DOHH2 (cell line): ENCODE measurements around the gene CEMIP.

Experiments used
- H3F3A ChIP-seq: fragments of 200-600 bp; sonication (generic), shearing (Covaris generic); 2 replicates; pipeline ENCODE4 v1.6.0; 2016; ENCODE audit warnings: antibody characterized with exemption, mild to moderate bottlenecking; ENCODE audit not compliant: control insufficient read depth, insufficient read depth
- H3K27ac ChIP-seq: fragments of 200-600 bp; sonication (generic); 2 replicates; pipeline ENCODE4 v1.5.1; 2014; ENCODE audit warnings: low read depth, mild to moderate bottlenecking, low read length, moderate library complexity
- H3K27me3 ChIP-seq: fragments of 200-600 bp; sonication (generic); 2 replicates; pipeline ENCODE4 v1.6.1; 2014; ENCODE audit warnings: mild to moderate bottlenecking, low read length, mixed read lengths; ENCODE audit not compliant: control insufficient read depth
- H3K36me3 ChIP-seq: fragments of 200-600 bp; sonication (generic); 2 replicates; pipeline ENCODE4 v1.6.1; 2014; ENCODE audit warnings: mild to moderate bottlenecking, low read length, moderate library complexity, mixed read lengths; ENCODE audit not compliant: control insufficient read depth
- H3K4me1 ChIP-seq: fragments of 200-600 bp; sonication (generic); 2 replicates; pipeline ENCODE4 v1.6.1; 2014; ENCODE audit warnings: mild to moderate bottlenecking, low read length, mixed read lengths; ENCODE audit not compliant: control insufficient read depth
- H3K4me2 ChIP-seq: fragments of 200-600 bp; sonication (generic); 2 replicates; pipeline ENCODE4 v1.6.0; 2014; ENCODE audit warnings: mild to moderate bottlenecking, low read length, moderate library complexity
- H3K4me3 ChIP-seq: fragments of 200-600 bp; sonication (generic); 2 replicates; pipeline ENCODE4 v1.5.1; 2014; ENCODE audit warnings: mild to moderate bottlenecking, low read length, mixed read lengths
- H3K79me2 ChIP-seq: fragments of 200-600 bp; sonication (generic); 2 replicates; pipeline ENCODE4 v1.6.1; 2014; ENCODE audit warnings: mild to moderate bottlenecking, low read length, mixed read lengths; ENCODE audit not compliant: control insufficient read depth
- H3K9me2 ChIP-seq: fragments of 200-600 bp; sonication (generic); replicated peaks from 2 replicates; pipeline ENCODE4 v1.6.1; 2014; ENCODE audit warnings: mild to moderate bottlenecking, low read length, mixed read lengths; ENCODE audit not compliant: control insufficient read depth
- H3K9me3 ChIP-seq: fragments of 200-600 bp; sonication (generic); 2 replicates; pipeline ENCODE4 v1.6.1; 2014; ENCODE audit warnings: antibody characterized with exemption, low read length, mixed read lengths; ENCODE audit not compliant: control insufficient read depth, insufficient read depth
- H4K20me1 ChIP-seq: fragments of 200-600 bp; sonication (generic); 2 replicates; pipeline ENCODE4 v1.6.0; 2014; ENCODE audit warnings: low read depth, mild to moderate bottlenecking, antibody characterized with exemption, low read length, moderate library complexity; ENCODE audit not compliant: control insufficient read depth, insufficient read depth
- EZH2phosphoT487 ChIP-seq: fragments of 200-600 bp; sonication (generic); IDR thresholded peaks from 2 replicates; pipeline ENCODE4 v1.6.1; 2017; ENCODE audit warnings: borderline replicate concordance, mild to moderate bottlenecking, antibody characterized with exemption, low read length, moderate library complexity, mixed read lengths
- TF ChIP-seq, protein P1 (sequence below): fragments of 200-600 bp; sonication (generic); IDR thresholded peaks from one replicate; pipeline ENCODE4 v1.5.1; 2014; ENCODE audit warnings: antibody characterized with exemption, mild to moderate bottlenecking, low read depth, low read length; ENCODE audit not compliant: poor library complexity, severe bottlenecking

CEMIP gene

GRCh38 chr15:80775338-80775737, 3.8 kb upstream of the CEMIP start:
- Histone ChIP-seq H3K4me2 (no peak overlapping the region), H3K27ac (no peak overlapping the region), H3K4me3 (no peak overlapping the region), H3K9me3 (no peaks in the 10 kb centered on the region), H3F3A (no peaks in the 10 kb centered on the region), H3K36me3 (no peaks in the 10 kb centered on the region), H3K4me1 (no peaks in the 10 kb centered on the region), H3K27me3 (peaks cover 9% of the 10 kb centered on the region), H3K9me2 (no peaks in the 10 kb centered on the region), H3K79me2 (no peaks in the 10 kb centered on the region), H4K20me1 (no peaks in the 10 kb centered on the region)
- TF ChIP-seq, protein P1, sequence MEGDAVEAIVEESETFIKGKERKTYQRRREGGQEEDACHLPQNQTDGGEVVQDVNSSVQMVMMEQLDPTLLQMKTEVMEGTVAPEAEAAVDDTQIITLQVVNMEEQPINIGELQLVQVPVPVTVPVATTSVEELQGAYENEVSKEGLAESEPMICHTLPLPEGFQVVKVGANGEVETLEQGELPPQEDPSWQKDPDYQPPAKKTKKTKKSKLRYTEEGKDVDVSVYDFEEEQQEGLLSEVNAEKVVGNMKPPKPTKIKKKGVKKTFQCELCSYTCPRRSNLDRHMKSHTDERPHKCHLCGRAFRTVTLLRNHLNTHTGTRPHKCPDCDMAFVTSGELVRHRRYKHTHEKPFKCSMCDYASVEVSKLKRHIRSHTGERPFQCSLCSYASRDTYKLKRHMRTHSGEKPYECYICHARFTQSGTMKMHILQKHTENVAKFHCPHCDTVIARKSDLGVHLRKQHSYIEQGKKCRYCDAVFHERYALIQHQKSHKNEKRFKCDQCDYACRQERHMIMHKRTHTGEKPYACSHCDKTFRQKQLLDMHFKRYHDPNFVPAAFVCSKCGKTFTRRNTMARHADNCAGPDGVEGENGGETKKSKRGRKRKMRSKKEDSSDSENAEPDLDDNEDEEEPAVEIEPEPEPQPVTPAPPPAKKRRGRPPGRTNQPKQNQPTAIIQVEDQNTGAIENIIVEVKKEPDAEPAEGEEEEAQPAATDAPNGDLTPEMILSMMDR, result no peak
- TF ChIP-seq EZH2phosphoT487, result no peak

- Histone ChIP-seq H3F3A (no peaks in the 10 kb centered on the region), H3K27me3 (peaks cover 9% of the 10 kb centered on the region), H3K9me2 (no peaks in the 10 kb centered on the region), H3K9me3 (no peaks in the 10 kb centered on the region), H4K20me1 (no peaks in the 10 kb centered on the region), H3K79me2 (no peaks in the 10 kb centered on the region), H3K4me1 (no peaks in the 10 kb centered on the region), H3K4me2 (no peak overlapping the region), H3K36me3 (no peaks in the 10 kb centered on the region), H3K27ac (no peak overlapping the region), H3K4me3 (no peak overlapping the region)
- TF ChIP-seq, protein P1, result peak; percentile 92
- no peak for TF ChIP-seq EZH2phosphoT487
These were observed 2.6 kb upstream of the CEMIP start for GRCh38 chr15:80776420-80777045.

DNA sequence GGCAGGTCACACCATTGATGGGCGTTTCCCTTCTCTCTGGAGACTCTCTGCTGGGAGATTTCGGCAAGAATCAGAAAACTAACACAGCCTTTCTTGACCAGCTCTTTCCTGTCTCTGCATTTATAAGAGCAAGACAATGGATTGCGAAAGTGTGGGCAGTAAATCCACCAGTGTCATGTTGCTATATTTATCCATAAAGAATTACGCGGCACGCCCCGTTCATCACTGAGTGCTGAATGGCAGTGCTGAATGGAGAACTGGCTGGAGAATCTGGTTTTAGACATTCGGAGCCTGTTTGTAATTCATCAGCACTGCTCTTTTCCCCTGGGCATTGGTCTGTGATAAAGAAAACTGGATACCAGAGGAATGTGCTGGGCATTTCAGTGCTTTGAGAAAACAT, 2.0 kb upstream of the CEMIP start:
- Histone ChIP-seq H3K4me2 (no peak overlapping the region), H3K36me3 (no peaks in the 10 kb centered on the region), H3K4me3 (no peak overlapping the region), H3K79me2 (no peaks in the 10 kb centered on the region), H3F3A (no peaks in the 10 kb centered on the region), H4K20me1 (no peaks in the 10 kb centered on the region), H3K9me3 (no peaks in the 10 kb centered on the region), H3K9me2 (no peaks in the 10 kb centered on the region), H3K27me3 (peaks cover 9% of the 10 kb centered on the region), H3K27ac (no peak overlapping the region), H3K4me1 (no peaks in the 10 kb centered on the region)
- TF ChIP-seq EZH2phosphoT487, result no peak
- TF ChIP-seq, protein P1, result no peak
